Measurements from ENCODE around the gene VWCE. TPM values are rescaled to one million over a fixed set of nuclear protein-coding genes. Genes with fewer than 3 reads are reported as not detected.

Gene VWCE
- total RNA-seq, 1 experiment from 2014 or later: 2.5 TPM

DNA sequence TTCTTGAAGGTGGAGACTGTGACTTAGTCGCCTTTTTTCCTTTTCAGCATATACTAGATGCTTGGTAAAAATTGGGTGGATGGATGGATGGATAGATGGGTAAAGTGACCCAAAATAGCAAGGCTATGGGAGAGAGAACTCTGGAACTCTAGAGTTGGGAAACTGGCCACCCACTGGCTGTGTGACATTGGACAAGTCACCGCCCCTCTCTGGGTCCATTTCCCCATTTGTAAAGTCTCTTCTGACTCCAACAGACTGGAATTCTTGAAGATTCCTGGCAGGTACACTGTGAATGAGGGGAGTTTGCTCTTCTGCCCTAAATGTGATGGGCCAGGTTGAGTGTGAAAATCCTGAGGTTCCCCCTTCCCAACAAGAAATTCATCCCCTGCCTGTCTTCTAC, 45.9 kb upstream of the VWCE start:
- H3K27ac ChIP-seq (ENCODE audit: low read depth, low read length): no peak overlapping the region
- RAD21 ChIA-PET (ENCODE audit: low non-redundant PET in 1 of 2, low total read pairs in 2 of 2, uncharacterized antibody in 2 of 2, unreplicated experiment in 2 of 2): no interaction called here
- intact Hi-C loops (cut with micrococcal nuclease): no loop called here
- H3K36me3 ChIP-seq (ENCODE audit: control insufficient read depth in 1 of 2, insufficient read depth in 2 of 2, low read length in 2 of 2): peaks cover 10 to 11% of the 10 kb centered on the region in 2 experiments; a peak in 3 of 4 replicates
- H3K4me3 ChIP-seq (replicated peaks in 1 of 2; ENCODE audit: low read depth in 1 of 2, low read length in 2 of 2): no peak overlapping the region
- no peaks in the 10 kb centered on the region for H3K9me3 ChIP-seq (ENCODE audit: control insufficient read depth in 1 of 2, insufficient read depth in 1 of 2, low read depth in 1 of 2, low read length in 2 of 2)
- H3K27me3 ChIP-seq (ENCODE audit: insufficient read depth, low read length): no peaks in the 10 kb centered on the region
- POLR2A ChIA-PET: no interaction called here
- no TSS peak for BruUV-seq (replicated peaks)
- no peak overlapping the region for H3K4me2 ChIP-seq (ENCODE audit: low read length)
- H3K79me2 ChIP-seq (ENCODE audit: insufficient read depth, low read length): no peaks in the 10 kb centered on the region
- ATAC-seq: no peak
- TF ChIP-seq EGR1 (IDR thresholded peaks at IDR 0.05; ENCODE audit: low read depth) (no peak), TCF7L2 (IDR thresholded peaks at IDR 0.05; ENCODE audit: borderline replicate concordance, extremely low read depth, insufficient read depth, insufficient read length) (no peak), CBX3 (IDR thresholded peaks at IDR 0.05; ENCODE audit: low read depth) (no peak), POLR2AphosphoS5 (IDR thresholded peaks at IDR 0.05; ENCODE audit: low read depth, low read length) (no peak), REST (IDR thresholded peaks at IDR 0.05; ENCODE audit: low read depth) (no peak)
- TF ChIP-seq, protein P1, sequence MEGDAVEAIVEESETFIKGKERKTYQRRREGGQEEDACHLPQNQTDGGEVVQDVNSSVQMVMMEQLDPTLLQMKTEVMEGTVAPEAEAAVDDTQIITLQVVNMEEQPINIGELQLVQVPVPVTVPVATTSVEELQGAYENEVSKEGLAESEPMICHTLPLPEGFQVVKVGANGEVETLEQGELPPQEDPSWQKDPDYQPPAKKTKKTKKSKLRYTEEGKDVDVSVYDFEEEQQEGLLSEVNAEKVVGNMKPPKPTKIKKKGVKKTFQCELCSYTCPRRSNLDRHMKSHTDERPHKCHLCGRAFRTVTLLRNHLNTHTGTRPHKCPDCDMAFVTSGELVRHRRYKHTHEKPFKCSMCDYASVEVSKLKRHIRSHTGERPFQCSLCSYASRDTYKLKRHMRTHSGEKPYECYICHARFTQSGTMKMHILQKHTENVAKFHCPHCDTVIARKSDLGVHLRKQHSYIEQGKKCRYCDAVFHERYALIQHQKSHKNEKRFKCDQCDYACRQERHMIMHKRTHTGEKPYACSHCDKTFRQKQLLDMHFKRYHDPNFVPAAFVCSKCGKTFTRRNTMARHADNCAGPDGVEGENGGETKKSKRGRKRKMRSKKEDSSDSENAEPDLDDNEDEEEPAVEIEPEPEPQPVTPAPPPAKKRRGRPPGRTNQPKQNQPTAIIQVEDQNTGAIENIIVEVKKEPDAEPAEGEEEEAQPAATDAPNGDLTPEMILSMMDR (IDR thresholded peaks at IDR 0.05 in 2 of 3, conservative IDR thresholded peaks at IDR 0.05 in 1 of 3; ENCODE audit: borderline replicate concordance in 1 of 3, insufficient read depth in 1 of 3, low read depth in 2 of 3, low read length in 2 of 3): no peak
- H3K9me2 ChIP-seq (ENCODE audit: insufficient read depth): no peaks in the 10 kb centered on the region
- no peak overlapping the region for H2AFZ ChIP-seq (ENCODE audit: low read depth, low read length, poor library complexity, severe bottlenecking)
- H3K4me1 ChIP-seq (ENCODE audit: control insufficient read depth in 1 of 2, insufficient read depth in 2 of 2, low read length in 2 of 2): peaks cover 0 to 7% of the 10 kb centered on the region in 2 experiments; a peak in 2 of 4 replicates
- DNase-seq (ENCODE audit: low read depth, low spot score): no peak
- H4K20me1 ChIP-seq (ENCODE audit: insufficient read depth): no peaks in the 10 kb centered on the region
- CTCF ChIA-PET: no interaction called here
- no peak overlapping the region for H3K9ac ChIP-seq (ENCODE audit: low read length)
